IMR-90 (cell line): ENCODE data around the gene POMT1. TPM values are rescaled to one million over a fixed set of nuclear protein-coding genes. Genes with fewer than 3 reads are reported as not detected.

Experiments used
- ATAC-seq: fragments of 200-7000 bp; cut with Tn5 transposase; 2 replicates; pipeline ENCODE4 v1.9.1; 2020; ENCODE audit warnings: low read depth, mild to moderate bottlenecking, moderate library complexity
- BruUV-seq: library from RNA; stranded (reverse); fragments of 400-500 nt; replicated peaks from 2 replicates; lab custom pipeline; 2021; lab: Mats Ljungman, UMichigan
- CTCF ChIA-PET: fragments of 300-600 bp; formaldehyde crosslinking; extraction: SDS; loops from one replicate; lab custom pipeline; 2021; ENCODE audit warnings: antibody characterized with exemption; lab: Yijun Ruan, JAX
- POLR2A ChIA-PET: fragments of 300-600 bp; sonication (Branson Sonifier 250); formaldehyde crosslinking; loops from one replicate; lab custom pipeline; 2022; ENCODE audit warnings: antibody characterized with exemption; ENCODE audit not compliant: unreplicated experiment; lab: Charles Lee
- DNase-seq: peaks from one replicate; pipeline ENCODE4 v3.0.0; 2013
- H2AFZ ChIP-seq: replicated peaks from 2 replicates; pipeline ENCODE3; 2013; ENCODE audit warnings: low read length, mild to moderate bottlenecking; ENCODE audit not compliant: poor library complexity
- H2AK5ac ChIP-seq: 2 replicates; pipeline ENCODE4 v1.6.1; 2013; ENCODE audit warnings: low read depth, low read length, inconsistent platforms
- H2AK9ac ChIP-seq: replicated peaks from 2 replicates; pipeline ENCODE3; 2013; ENCODE audit warnings: mild to moderate bottlenecking, low read depth, low read length, moderate library complexity; ENCODE audit not compliant: poor library complexity
- H2BK120ac ChIP-seq: 2 replicates; pipeline ENCODE4 v1.6.1; 2013; ENCODE audit warnings: low read depth, low read length, inconsistent platforms
- H2BK15ac ChIP-seq: 3 replicates; pipeline ENCODE4 v1.6.1; 2013; ENCODE audit warnings: low read depth, low read length, inconsistent platforms
- H2BK20ac ChIP-seq: 2 replicates; pipeline ENCODE4 v1.6.1; 2013; ENCODE audit warnings: low read depth, mild to moderate bottlenecking, inconsistent platforms, low read length, moderate library complexity
- H2BK5ac ChIP-seq: 2 replicates; pipeline ENCODE4 v1.6.1; 2013; ENCODE audit warnings: mild to moderate bottlenecking, low read depth, low read length, inconsistent platforms; ENCODE audit not compliant: poor library complexity, severe bottlenecking
- H3K14ac ChIP-seq: replicated peaks from 2 replicates; pipeline ENCODE4 v1.6.1; 2013; ENCODE audit warnings: low read depth, low read length, inconsistent platforms
- H3K18ac ChIP-seq: 2 replicates; pipeline ENCODE4 v1.6.1; 2013; ENCODE audit warnings: low read depth, low read length, control low read depth
- H3K23ac ChIP-seq: 2 replicates; pipeline ENCODE4 v1.6.1; 2013; ENCODE audit warnings: low read depth, low read length, inconsistent platforms
- H3K27ac ChIP-seq: 2 replicates; pipeline ENCODE4 v1.5.1; 2013; ENCODE audit warnings: mild to moderate bottlenecking, control low read depth, low read length; ENCODE audit not compliant: insufficient read depth
- H3K27me3 ChIP-seq: 2 replicates; pipeline ENCODE4 v1.6.1; 2013; ENCODE audit warnings: low read length; ENCODE audit not compliant: control insufficient read depth, insufficient read depth
- H3K36me3 ChIP-seq: 2 replicates; pipeline ENCODE4 v1.6.1; 2013; ENCODE audit warnings: low read length, mixed read lengths; ENCODE audit not compliant: control insufficient read depth, insufficient read depth
- H3K4ac ChIP-seq: 2 replicates; pipeline ENCODE4 v1.6.1; 2013; ENCODE audit warnings: low read depth, low read length, inconsistent platforms
- H3K4me1 ChIP-seq: 2 replicates; pipeline ENCODE4 v1.6.1; 2013; ENCODE audit warnings: low read length, mixed read lengths; ENCODE audit not compliant: control insufficient read depth, insufficient read depth
- H3K4me2 ChIP-seq: 2 replicates; pipeline ENCODE4 v1.6.1; 2013; ENCODE audit warnings: low read depth, mild to moderate bottlenecking, control low read depth, low read length, moderate library complexity
- H3K4me3 ChIP-seq: 2 replicates; pipeline ENCODE4 v1.5.1; 2013; ENCODE audit warnings: low read depth, mild to moderate bottlenecking, control low read depth, low read length, moderate library complexity; ENCODE audit not compliant: insufficient read depth
- H3K56ac ChIP-seq: 2 replicates; pipeline ENCODE4 v1.6.1; 2013; ENCODE audit warnings: low read length, inconsistent platforms; ENCODE audit not compliant: insufficient read depth; ENCODE audit errors: extremely low read depth
- H3K79me1 ChIP-seq, 2 experiments: 2 replicates each; pipeline ENCODE4 v1.6.1; 2013; ENCODE audit warnings: low read length in 2 of 2, inconsistent platforms in 1 of 2, low read depth in 1 of 2
- H3K9ac ChIP-seq: 2 replicates; pipeline ENCODE4 v1.6.1; 2013; ENCODE audit warnings: low read depth, low read length, control low read depth
- H3K9me1 ChIP-seq: 2 replicates; pipeline ENCODE4 v1.6.1; 2013; ENCODE audit warnings: low read length, inconsistent platforms; ENCODE audit not compliant: insufficient read depth
- H3K9me3 ChIP-seq: 2 replicates; pipeline ENCODE4 v1.6.1; 2013; ENCODE audit warnings: low read length; ENCODE audit not compliant: control insufficient read depth, insufficient read depth
- H4K20me1 ChIP-seq: 2 replicates; pipeline ENCODE4 v1.6.1; 2013; ENCODE audit warnings: low read length, inconsistent platforms; ENCODE audit not compliant: insufficient read depth
- H4K5ac ChIP-seq: 2 replicates; pipeline ENCODE4 v1.6.1; 2013; ENCODE audit warnings: mild to moderate bottlenecking, low read depth, low read length, control low read depth
- H4K8ac ChIP-seq, 2 experiments: 2 replicates each; pipeline ENCODE4 v1.6.1; 2013; ENCODE audit warnings: low read depth in 2 of 2, low read length in 2 of 2, control low read depth in 1 of 2, inconsistent platforms in 1 of 2
- H4K91ac ChIP-seq: 2 replicates; pipeline ENCODE4 v1.6.1; 2013; ENCODE audit warnings: low read depth, low read length, inconsistent platforms; ENCODE audit not compliant: insufficient read depth
- BHLHE40 ChIP-seq: fragments of 150-350 bp; IDR thresholded peaks from 2 replicates; pipeline ENCODE4 v1.6.1; 2016; ENCODE audit warnings: mild to moderate bottlenecking, low read depth, low read length
- CEBPB ChIP-seq: IDR thresholded peaks from 2 replicates; pipeline ENCODE4 v1.6.1; 2012; ENCODE audit warnings: low read depth, low read length, improper control_type of control experiment
- CHD1 ChIP-seq: IDR thresholded peaks from 2 replicates; pipeline ENCODE4 v1.6.1; 2012; ENCODE audit warnings: low read depth, low read length, improper control_type of control experiment
- CTCF ChIP-seq: conservative IDR thresholded peaks from 2 replicates; pipeline ENCODE4 v1.5.1; 2012; ENCODE audit warnings: mild to moderate bottlenecking, low read depth, low read length, improper control_type of control experiment
- ELK1 ChIP-seq: fragments of 150-350 bp; IDR thresholded peaks from 2 replicates; pipeline ENCODE4 v1.6.1; 2016; ENCODE audit warnings: low read depth, mild to moderate bottlenecking, low read length, moderate library complexity, borderline replicate concordance
- FOS ChIP-seq: fragments of 150-350 bp; IDR thresholded peaks from 2 replicates; pipeline ENCODE4 v1.6.1; 2016; ENCODE audit warnings: low read depth, low read length
- MAFK ChIP-seq: IDR thresholded peaks from 2 replicates; pipeline ENCODE4 v1.6.1; 2012; ENCODE audit warnings: low read depth, low read length, improper control_type of control experiment
- MAZ ChIP-seq: IDR thresholded peaks from 2 replicates; pipeline ENCODE4 v1.6.1; 2012; ENCODE audit warnings: low read depth, mild to moderate bottlenecking, low read length, improper control_type of control experiment, moderate library complexity, borderline replicate concordance
- MXI1 ChIP-seq: IDR thresholded peaks from 2 replicates; pipeline ENCODE4 v1.6.1; 2012; ENCODE audit warnings: low read depth, mild to moderate bottlenecking, low read length, moderate library complexity, borderline replicate concordance
- NFE2L2 ChIP-seq: fragments of 150-350 bp; IDR thresholded peaks from 2 replicates; pipeline ENCODE4 v1.6.1; 2016; ENCODE audit warnings: low read depth, mild to moderate bottlenecking, low read length
- POLR2A ChIP-seq: IDR thresholded peaks from 2 replicates; pipeline ENCODE4 v1.6.1; 2012; ENCODE audit warnings: mild to moderate bottlenecking, low read depth, low read length
- RAD21 ChIP-seq: IDR thresholded peaks from 2 replicates; pipeline ENCODE4 v1.6.1; 2012; ENCODE audit warnings: low read length, improper control_type of control experiment
- RCOR1 ChIP-seq: IDR thresholded peaks from 2 replicates; pipeline ENCODE4 v1.6.1; 2012; ENCODE audit warnings: mild to moderate bottlenecking, low read length, improper control_type of control experiment; ENCODE audit not compliant: insufficient replicate concordance
- RFX5 ChIP-seq: IDR thresholded peaks from 2 replicates; pipeline ENCODE4 v1.8.0; 2012; ENCODE audit warnings: low read depth, mild to moderate bottlenecking, low read length, moderate library complexity
- SMC3 ChIP-seq: fragments of 150-350 bp; IDR thresholded peaks from 2 replicates; pipeline ENCODE4 v1.6.1; 2016; ENCODE audit warnings: low read depth, mild to moderate bottlenecking, antibody characterized with exemption, low read length, moderate library complexity
- USF2 ChIP-seq: fragments of 150-350 bp; IDR thresholded peaks from 2 replicates; pipeline ENCODE4 v1.6.1; 2017; ENCODE audit warnings: mild to moderate bottlenecking, antibody characterized with exemption, low read length, low read depth
- WGBS, 2 experiments: methylation state at CpG; one replicate each; pipeline versions ENCODE4 v1.1.5 to v1.1.7; 2013; ENCODE audit warnings: missing lambda C conversion rate in 2 of 2; ENCODE audit not compliant: insufficient read length in 1 of 2; ENCODE audit errors: extremely low coverage in 2 of 2; 5-methylcytosine and 5-hydroxymethylcytosine counted together
- dilution Hi-C: fragments of 300-500 bp; cut with HindIII; formaldehyde crosslinking; loops from one replicate; pipeline ENCODE4 v1.14.3; 2018; ENCODE audit warnings: low sequenced_read_pairs; ENCODE audit not compliant: unreplicated experiment
- in situ Hi-C: fragments of 300-500 bp; cut with MboI; formaldehyde crosslinking; loops from 3 replicates; pipeline ENCODE4 v1.14.3; 2019; ENCODE audit warnings: low sequenced_read_pairs, inconsistent platforms, mixed read lengths
- intact Hi-C: fragments of 100-400 bp; cut with micrococcal nuclease; formaldehyde crosslinking; loops from 2 replicates; pipeline ENCODE4 v1.10.0; 2022
- polyA plus RNA-seq, 3 experiments: library from polyadenylated mRNA; depleted of rRNA; stranded (reverse); fragments of >200 nt; gene quantifications; 2 replicates each; pipeline ENCODE4 v1.2.3, GENCODE V29; 2012; ENCODE audit warnings: low replicate concordance in 1 of 3
- total RNA-seq: library from RNA; depleted of rRNA; stranded (reverse); fragments of >200 nt; gene quantifications from 2 replicates; pipeline ENCODE4 v1.2.3, GENCODE V29; 2012

Gene POMT1
- total and polyA plus RNA-seq, 2 of the 4 experiments (the other 2 are of a cell fraction) = 24.2 to 36.5 TPM

GRCh38 chr9:131559421-131560000 is 56.8 kb downstream of the POMT1 start:
- CTCF ChIA-PET = no interaction called here
- no peak overlapping the region for H3K4me2 ChIP-seq
- no peak overlapping the region for H2BK20ac ChIP-seq
- H4K20me1 ChIP-seq = no peaks in the 10 kb centered on the region
- no peaks in the 10 kb centered on the region for H3K79me1 ChIP-seq
- H3K27me3 ChIP-seq = peaks cover 18% of the 10 kb centered on the region
- H3K23ac ChIP-seq = no peak overlapping the region
- POLR2A ChIA-PET = no interaction called here
- H3K18ac ChIP-seq = no peak overlapping the region
- H3K9ac ChIP-seq = no peak overlapping the region
- no peak overlapping the region for H2AK5ac ChIP-seq
- H4K5ac ChIP-seq = no peak overlapping the region
- dilution Hi-C loops (no loop called here), in situ Hi-C loops (no loop called here), intact Hi-C loops (no loop called here)
- H3K27ac ChIP-seq = no peak overlapping the region
- DNase-seq (no peak), ATAC-seq (peak; percentile 39; the same call in 1 of the 2 replicates)
- no peak overlapping the region for H2BK120ac ChIP-seq
- BruUV-seq = no TSS peak
- no peak for TF ChIP-seq BHLHE40
- no peak for TF ChIP-seq RFX5
- no peak for TF ChIP-seq SMC3
- TF ChIP-seq RAD21 = no peak
- TF ChIP-seq ELK1 = no peak
- no peak for TF ChIP-seq FOS
- TF ChIP-seq MAFK = no peak
- TF ChIP-seq CTCF = no peak
- TF ChIP-seq MXI1 = no peak
- TF ChIP-seq USF2 = no peak
- TF ChIP-seq CHD1 = no peak
- TF ChIP-seq POLR2A = no peak
- no peak for TF ChIP-seq RCOR1
- no peak for TF ChIP-seq MAZ
- no peak for TF ChIP-seq CEBPB
- TF ChIP-seq NFE2L2 = no peak
- H3K4me1 ChIP-seq = no peaks in the 10 kb centered on the region
- no peak overlapping the region for H2AK9ac ChIP-seq
- no peak overlapping the region for H3K56ac ChIP-seq
- no peak overlapping the region for H3K4ac ChIP-seq
- no peak overlapping the region for H3K14ac ChIP-seq
- WGBS, 2 experiments = no CpG with 5 or more reads among the region's 1 CpG
- no peak overlapping the region for H2AFZ ChIP-seq
- no peak overlapping the region for H4K91ac ChIP-seq
- peaks cover 8% of the 10 kb centered on the region for H3K9me3 ChIP-seq
- H2BK15ac ChIP-seq = no peak overlapping the region
- no peak overlapping the region for H4K8ac ChIP-seq
- no peak overlapping the region for H3K4me3 ChIP-seq
- H3K36me3 ChIP-seq = no peaks in the 10 kb centered on the region
- H2BK5ac ChIP-seq = no peak overlapping the region
- H3K9me1 ChIP-seq = no peaks in the 10 kb centered on the region
